HL-60 (cell line): ENCODE results near the gene SAA2.

Experiments used
- DNase-seq, 2 experiments: peaks; one replicate each; pipeline ENCODE4 v3.0.0-alpha.2; 2010 to 2020; ENCODE audit warnings: low read depth in 1 of 2, low spot score in 1 of 2
- H3K27ac ChIP-seq: fragments of 250-450 bp; sonication (Bioruptor Pico); replicated peaks from 2 replicates; pipeline ENCODE4 v1.5.1; 2020; ENCODE audit warnings: mild to moderate bottlenecking, moderate library complexity
- H3K27me3 ChIP-seq: fragments of 250-450 bp; sonication (Bioruptor Pico); 2 replicates; pipeline ENCODE4 v1.5.1; 2021; ENCODE audit warnings: mild to moderate bottlenecking, moderate library complexity; ENCODE audit not compliant: insufficient read depth, poor library complexity, severe bottlenecking
- H3K4me3 ChIP-seq: replicated peaks from 2 replicates; pipeline ENCODE4 v1.5.1; 2011; ENCODE audit warnings: mild to moderate bottlenecking, control low read depth, low read length; ENCODE audit not compliant: insufficient read depth
- CTCF ChIP-seq: IDR thresholded peaks from one replicate; pipeline ENCODE4 v1.5.1; 2011; ENCODE audit warnings: low read length, control low read depth, inconsistent platforms; ENCODE audit not compliant: insufficient read depth
- GABPA ChIP-seq: IDR thresholded peaks from 2 replicates; pipeline ENCODE4 v1.6.1; 2012; ENCODE audit warnings: low read depth
- POLR2AphosphoS5 ChIP-seq: IDR thresholded peaks from 2 replicates; pipeline ENCODE4 v1.6.1; 2012; ENCODE audit warnings: low read depth
- REST ChIP-seq: IDR thresholded peaks from 2 replicates; pipeline ENCODE4 v1.6.1; 2012; ENCODE audit warnings: low read depth; ENCODE audit not compliant: insufficient replicate concordance
- SPI1 ChIP-seq: IDR thresholded peaks from 2 replicates; pipeline ENCODE4 v1.6.1; 2012; ENCODE audit warnings: low read depth, mild to moderate bottlenecking, borderline replicate concordance

SAA2 gene

GRCh38 chr11:18280438-18281045 lies 32.1 kb upstream of the SAA2 start:
- Histone ChIP-seq H3K27ac (no peak overlapping the region), H3K4me3 (no peak overlapping the region), H3K27me3 (no peaks in the 10 kb centered on the region)
- DNase-seq: no peak
- TF ChIP-seq POLR2AphosphoS5 (no peak), GABPA (no peak), REST (no peak), CTCF (no peak), SPI1 (no peak)

- TF ChIP-seq SPI1 (peak; percentile 59; the same call in 1 of the 2 replicates), REST (no peak)
- no peak overlapping the region for H3K4me3 ChIP-seq
- peak; percentile 81 to 82 for DNase-seq
- no peaks in the 10 kb centered on the region for H3K27me3 ChIP-seq
- H3K27ac ChIP-seq: peak overlapping the region; percentile 27
Observed at GRCh38 chr11:18277565-18278271, 29.2 kb upstream of the SAA2 start.

GRCh38 chr11:18271206-18271605 lies 22.7 kb upstream of the SAA2 start:
- DNase-seq: no peak
- TF ChIP-seq POLR2AphosphoS5 (no peak), GABPA (no peak), REST (no peak), SPI1 (no peak), CTCF (no peak)
- H3K27me3 ChIP-seq: no peaks in the 10 kb centered on the region
- H3K4me3 ChIP-seq: no peak overlapping the region
- no peak overlapping the region for H3K27ac ChIP-seq
